ENCODE results near the gene ADRM1. TPM values are rescaled to one million over a fixed set of nuclear protein-coding genes. Genes with fewer than 3 reads are reported as not detected.

ADRM1 gene
- total RNA-seq, 1 experiment from 2014 or later, result 160 TPM

DNA sequence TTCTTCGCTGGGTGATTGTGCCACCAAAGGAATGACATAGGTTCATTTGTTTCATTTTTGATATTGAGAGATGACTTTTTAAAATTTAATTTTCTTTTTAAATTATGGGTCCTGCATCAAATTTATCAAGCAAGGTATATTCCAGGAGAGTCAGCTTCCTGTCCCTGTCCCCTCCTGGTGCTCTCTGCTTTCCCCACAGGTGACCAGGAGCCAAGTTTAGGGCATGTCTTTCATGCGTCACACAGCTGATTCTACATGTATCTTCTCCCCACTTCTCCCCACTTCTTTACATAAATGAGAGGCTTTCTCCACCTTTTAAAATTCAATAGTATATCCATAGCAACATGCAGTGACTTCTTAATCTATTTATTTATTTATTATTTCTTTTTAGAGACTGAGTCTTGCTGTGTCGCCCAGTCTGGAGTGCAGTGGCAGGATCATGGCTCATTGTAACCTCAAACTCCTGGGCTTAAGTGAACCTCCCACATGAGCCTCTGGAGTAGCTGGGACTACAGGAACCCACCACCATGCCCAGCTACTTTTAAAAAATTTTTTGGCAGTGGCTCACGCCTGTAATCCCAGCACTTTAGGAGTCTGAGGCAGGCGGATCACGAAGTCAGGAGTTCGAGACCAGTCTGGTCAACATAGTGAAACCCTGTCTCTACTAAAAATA is 34.4 kb upstream of the ADRM1 start:
- Mint-ChIP-seq H3K27ac (no peak overlapping the region), H3K36me3 (peaks cover 51% of the 10 kb centered on the region)
- no peak for TF ChIP-seq ZNF396 (CRISPR knock-in tag; IDR thresholded peaks at IDR 0.05; ENCODE audit: borderline replicate concordance)
- TF ChIP-seq, protein P1, sequence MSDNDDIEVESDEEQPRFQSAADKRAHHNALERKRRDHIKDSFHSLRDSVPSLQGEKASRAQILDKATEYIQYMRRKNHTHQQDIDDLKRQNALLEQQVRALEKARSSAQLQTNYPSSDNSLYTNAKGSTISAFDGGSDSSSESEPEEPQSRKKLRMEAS (CRISPR knock-in tag; IDR thresholded peaks at IDR 0.05), result no peak
- no peak for TF ChIP-seq NR3C1 (CRISPR knock-in tag; conservative IDR thresholded peaks at IDR 0.05; ENCODE audit: low read depth)
- TF ChIP-seq, protein P2, sequence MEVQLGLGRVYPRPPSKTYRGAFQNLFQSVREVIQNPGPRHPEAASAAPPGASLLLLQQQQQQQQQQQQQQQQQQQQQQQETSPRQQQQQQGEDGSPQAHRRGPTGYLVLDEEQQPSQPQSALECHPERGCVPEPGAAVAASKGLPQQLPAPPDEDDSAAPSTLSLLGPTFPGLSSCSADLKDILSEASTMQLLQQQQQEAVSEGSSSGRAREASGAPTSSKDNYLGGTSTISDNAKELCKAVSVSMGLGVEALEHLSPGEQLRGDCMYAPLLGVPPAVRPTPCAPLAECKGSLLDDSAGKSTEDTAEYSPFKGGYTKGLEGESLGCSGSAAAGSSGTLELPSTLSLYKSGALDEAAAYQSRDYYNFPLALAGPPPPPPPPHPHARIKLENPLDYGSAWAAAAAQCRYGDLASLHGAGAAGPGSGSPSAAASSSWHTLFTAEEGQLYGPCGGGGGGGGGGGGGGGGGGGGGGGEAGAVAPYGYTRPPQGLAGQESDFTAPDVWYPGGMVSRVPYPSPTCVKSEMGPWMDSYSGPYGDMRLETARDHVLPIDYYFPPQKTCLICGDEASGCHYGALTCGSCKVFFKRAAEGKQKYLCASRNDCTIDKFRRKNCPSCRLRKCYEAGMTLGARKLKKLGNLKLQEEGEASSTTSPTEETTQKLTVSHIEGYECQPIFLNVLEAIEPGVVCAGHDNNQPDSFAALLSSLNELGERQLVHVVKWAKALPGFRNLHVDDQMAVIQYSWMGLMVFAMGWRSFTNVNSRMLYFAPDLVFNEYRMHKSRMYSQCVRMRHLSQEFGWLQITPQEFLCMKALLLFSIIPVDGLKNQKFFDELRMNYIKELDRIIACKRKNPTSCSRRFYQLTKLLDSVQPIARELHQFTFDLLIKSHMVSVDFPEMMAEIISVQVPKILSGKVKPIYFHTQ (CRISPR knock-in tag; IDR thresholded peaks at IDR 0.05), result no peak
- TF ChIP-seq NFE2L1 (CRISPR knock-in tag; IDR thresholded peaks at IDR 0.05), result no peak
- TF ChIP-seq, protein P3, sequence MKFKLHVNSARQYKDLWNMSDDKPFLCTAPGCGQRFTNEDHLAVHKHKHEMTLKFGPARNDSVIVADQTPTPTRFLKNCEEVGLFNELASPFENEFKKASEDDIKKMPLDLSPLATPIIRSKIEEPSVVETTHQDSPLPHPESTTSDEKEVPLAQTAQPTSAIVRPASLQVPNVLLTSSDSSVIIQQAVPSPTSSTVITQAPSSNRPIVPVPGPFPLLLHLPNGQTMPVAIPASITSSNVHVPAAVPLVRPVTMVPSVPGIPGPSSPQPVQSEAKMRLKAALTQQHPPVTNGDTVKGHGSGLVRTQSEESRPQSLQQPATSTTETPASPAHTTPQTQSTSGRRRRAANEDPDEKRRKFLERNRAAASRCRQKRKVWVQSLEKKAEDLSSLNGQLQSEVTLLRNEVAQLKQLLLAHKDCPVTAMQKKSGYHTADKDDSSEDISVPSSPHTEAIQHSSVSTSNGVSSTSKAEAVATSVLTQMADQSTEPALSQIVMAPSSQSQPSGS (CRISPR knock-in tag; IDR thresholded peaks at IDR 0.05; ENCODE audit: borderline replicate concordance, low read depth), result no peak
- TF ChIP-seq, protein P4, sequence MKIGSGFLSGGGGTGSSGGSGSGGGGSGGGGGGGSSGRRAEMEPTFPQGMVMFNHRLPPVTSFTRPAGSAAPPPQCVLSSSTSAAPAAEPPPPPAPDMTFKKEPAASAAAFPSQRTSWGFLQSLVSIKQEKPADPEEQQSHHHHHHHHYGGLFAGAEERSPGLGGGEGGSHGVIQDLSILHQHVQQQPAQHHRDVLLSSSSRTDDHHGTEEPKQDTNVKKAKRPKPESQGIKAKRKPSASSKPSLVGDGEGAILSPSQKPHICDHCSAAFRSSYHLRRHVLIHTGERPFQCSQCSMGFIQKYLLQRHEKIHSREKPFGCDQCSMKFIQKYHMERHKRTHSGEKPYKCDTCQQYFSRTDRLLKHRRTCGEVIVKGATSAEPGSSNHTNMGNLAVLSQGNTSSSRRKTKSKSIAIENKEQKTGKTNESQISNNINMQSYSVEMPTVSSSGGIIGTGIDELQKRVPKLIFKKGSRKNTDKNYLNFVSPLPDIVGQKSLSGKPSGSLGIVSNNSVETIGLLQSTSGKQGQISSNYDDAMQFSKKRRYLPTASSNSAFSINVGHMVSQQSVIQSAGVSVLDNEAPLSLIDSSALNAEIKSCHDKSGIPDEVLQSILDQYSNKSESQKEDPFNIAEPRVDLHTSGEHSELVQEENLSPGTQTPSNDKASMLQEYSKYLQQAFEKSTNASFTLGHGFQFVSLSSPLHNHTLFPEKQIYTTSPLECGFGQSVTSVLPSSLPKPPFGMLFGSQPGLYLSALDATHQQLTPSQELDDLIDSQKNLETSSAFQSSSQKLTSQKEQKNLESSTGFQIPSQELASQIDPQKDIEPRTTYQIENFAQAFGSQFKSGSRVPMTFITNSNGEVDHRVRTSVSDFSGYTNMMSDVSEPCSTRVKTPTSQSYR (CRISPR knock-in tag; IDR thresholded peaks at IDR 0.05), result no peak
- TF ChIP-seq, protein P5, sequence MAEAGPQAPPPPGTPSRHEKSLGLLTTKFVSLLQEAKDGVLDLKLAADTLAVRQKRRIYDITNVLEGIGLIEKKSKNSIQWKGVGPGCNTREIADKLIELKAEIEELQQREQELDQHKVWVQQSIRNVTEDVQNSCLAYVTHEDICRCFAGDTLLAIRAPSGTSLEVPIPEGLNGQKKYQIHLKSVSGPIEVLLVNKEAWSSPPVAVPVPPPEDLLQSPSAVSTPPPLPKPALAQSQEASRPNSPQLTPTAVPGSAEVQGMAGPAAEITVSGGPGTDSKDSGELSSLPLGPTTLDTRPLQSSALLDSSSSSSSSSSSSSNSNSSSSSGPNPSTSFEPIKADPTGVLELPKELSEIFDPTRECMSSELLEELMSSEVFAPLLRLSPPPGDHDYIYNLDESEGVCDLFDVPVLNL (CRISPR knock-in tag; IDR thresholded peaks at IDR 0.05; ENCODE audit: borderline replicate concordance, low read depth), result no peak
- TF ChIP-seq, protein P6, sequence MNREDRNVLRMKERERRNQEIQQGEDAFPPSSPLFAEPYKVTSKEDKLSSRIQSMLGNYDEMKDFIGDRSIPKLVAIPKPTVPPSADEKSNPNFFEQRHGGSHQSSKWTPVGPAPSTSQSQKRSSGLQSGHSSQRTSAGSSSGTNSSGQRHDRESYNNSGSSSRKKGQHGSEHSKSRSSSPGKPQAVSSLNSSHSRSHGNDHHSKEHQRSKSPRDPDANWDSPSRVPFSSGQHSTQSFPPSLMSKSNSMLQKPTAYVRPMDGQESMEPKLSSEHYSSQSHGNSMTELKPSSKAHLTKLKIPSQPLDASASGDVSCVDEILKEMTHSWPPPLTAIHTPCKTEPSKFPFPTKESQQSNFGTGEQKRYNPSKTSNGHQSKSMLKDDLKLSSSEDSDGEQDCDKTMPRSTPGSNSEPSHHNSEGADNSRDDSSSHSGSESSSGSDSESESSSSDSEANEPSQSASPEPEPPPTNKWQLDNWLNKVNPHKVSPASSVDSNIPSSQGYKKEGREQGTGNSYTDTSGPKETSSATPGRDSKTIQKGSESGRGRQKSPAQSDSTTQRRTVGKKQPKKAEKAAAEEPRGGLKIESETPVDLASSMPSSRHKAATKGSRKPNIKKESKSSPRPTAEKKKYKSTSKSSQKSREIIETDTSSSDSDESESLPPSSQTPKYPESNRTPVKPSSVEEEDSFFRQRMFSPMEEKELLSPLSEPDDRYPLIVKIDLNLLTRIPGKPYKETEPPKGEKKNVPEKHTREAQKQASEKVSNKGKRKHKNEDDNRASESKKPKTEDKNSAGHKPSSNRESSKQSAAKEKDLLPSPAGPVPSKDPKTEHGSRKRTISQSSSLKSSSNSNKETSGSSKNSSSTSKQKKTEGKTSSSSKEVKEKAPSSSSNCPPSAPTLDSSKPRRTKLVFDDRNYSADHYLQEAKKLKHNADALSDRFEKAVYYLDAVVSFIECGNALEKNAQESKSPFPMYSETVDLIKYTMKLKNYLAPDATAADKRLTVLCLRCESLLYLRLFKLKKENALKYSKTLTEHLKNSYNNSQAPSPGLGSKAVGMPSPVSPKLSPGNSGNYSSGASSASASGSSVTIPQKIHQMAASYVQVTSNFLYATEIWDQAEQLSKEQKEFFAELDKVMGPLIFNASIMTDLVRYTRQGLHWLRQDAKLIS (CRISPR knock-in tag; IDR thresholded peaks at IDR 0.05; ENCODE audit: borderline replicate concordance), result no peak
- TF ChIP-seq ZNF219 (CRISPR knock-in tag; IDR thresholded peaks at IDR 0.05; ENCODE audit: borderline replicate concordance), result no peak
- no peak for TF ChIP-seq NR2C2 (CRISPR knock-in tag; IDR thresholded peaks at IDR 0.05)
- TF ChIP-seq ELF4 (CRISPR knock-in tag; IDR thresholded peaks at IDR 0.05; ENCODE audit: low read depth), result no peak
- TF ChIP-seq, protein P7, sequence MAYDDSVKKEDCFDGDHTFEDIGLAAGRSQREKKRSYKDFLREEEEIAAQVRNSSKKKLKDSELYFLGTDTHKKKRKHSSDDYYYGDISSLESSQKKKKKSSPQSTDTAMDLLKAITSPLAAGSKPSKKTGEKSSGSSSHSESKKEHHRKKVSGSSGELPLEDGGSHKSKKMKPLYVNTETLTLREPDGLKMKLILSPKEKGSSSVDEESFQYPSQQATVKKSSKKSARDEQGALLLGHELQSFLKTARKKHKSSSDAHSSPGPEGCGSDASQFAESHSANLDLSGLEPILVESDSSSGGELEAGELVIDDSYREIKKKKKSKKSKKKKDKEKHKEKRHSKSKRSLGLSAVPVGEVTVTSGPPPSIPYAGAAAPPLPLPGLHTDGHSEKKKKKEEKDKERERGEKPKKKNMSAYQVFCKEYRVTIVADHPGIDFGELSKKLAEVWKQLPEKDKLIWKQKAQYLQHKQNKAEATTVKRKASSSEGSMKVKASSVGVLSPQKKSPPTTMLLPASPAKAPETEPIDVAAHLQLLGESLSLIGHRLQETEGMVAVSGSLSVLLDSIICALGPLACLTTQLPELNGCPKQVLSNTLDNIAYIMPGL (CRISPR knock-in tag; IDR thresholded peaks at IDR 0.05), result no peak
- TF ChIP-seq, protein P8, sequence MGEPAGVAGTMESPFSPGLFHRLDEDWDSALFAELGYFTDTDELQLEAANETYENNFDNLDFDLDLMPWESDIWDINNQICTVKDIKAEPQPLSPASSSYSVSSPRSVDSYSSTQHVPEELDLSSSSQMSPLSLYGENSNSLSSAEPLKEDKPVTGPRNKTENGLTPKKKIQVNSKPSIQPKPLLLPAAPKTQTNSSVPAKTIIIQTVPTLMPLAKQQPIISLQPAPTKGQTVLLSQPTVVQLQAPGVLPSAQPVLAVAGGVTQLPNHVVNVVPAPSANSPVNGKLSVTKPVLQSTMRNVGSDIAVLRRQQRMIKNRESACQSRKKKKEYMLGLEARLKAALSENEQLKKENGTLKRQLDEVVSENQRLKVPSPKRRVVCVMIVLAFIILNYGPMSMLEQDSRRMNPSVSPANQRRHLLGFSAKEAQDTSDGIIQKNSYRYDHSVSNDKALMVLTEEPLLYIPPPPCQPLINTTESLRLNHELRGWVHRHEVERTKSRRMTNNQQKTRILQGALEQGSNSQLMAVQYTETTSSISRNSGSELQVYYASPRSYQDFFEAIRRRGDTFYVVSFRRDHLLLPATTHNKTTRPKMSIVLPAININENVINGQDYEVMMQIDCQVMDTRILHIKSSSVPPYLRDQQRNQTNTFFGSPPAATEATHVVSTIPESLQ (CRISPR knock-in tag; IDR thresholded peaks at IDR 0.05), result no peak
- no peak for TF ChIP-seq CREM (CRISPR knock-in tag; IDR thresholded peaks at IDR 0.05)
- TF ChIP-seq, protein P9, sequence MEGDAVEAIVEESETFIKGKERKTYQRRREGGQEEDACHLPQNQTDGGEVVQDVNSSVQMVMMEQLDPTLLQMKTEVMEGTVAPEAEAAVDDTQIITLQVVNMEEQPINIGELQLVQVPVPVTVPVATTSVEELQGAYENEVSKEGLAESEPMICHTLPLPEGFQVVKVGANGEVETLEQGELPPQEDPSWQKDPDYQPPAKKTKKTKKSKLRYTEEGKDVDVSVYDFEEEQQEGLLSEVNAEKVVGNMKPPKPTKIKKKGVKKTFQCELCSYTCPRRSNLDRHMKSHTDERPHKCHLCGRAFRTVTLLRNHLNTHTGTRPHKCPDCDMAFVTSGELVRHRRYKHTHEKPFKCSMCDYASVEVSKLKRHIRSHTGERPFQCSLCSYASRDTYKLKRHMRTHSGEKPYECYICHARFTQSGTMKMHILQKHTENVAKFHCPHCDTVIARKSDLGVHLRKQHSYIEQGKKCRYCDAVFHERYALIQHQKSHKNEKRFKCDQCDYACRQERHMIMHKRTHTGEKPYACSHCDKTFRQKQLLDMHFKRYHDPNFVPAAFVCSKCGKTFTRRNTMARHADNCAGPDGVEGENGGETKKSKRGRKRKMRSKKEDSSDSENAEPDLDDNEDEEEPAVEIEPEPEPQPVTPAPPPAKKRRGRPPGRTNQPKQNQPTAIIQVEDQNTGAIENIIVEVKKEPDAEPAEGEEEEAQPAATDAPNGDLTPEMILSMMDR (IDR thresholded peaks at IDR 0.05), result no peak

More for the DNA sequence above, 34.4 kb upstream of the ADRM1 start:
- ChIA-PET POLR2A (no interaction called here), CTCF (no interaction called here)
- H3K4me3 Mint-ChIP-seq, result no peak overlapping the region
- peaks cover 21% of the 10 kb centered on the region for H3K9me3 Mint-ChIP-seq
- DNase-seq (ENCODE audit: low spot score) (no peak), ATAC-seq (no peak)
- H3K27me3 Mint-ChIP-seq (ENCODE audit: low read depth), result no peaks in the 10 kb centered on the region
- H3K4me1 Mint-ChIP-seq, result peaks cover 3% of the 10 kb centered on the region; the same call in 1 of the 2 replicates
